Measurements from ENCODE around the gene MTRF1.
"Not testable (repeated sequence)": the region's sequence is repeated elsewhere in the genome, so short reads cannot be mapped to it uniquely, and the experiment has no call there.

MTRF1 gene

GRCh38 chr13:41222259-41222852 lies 41.0 kb downstream of the MTRF1 start:
- DNase-seq = peak; percentile 43

GRCh38 chr13:41220401-41220800 lies 43.0 kb downstream of the MTRF1 start:
- no peak for DNase-seq

GRCh38 chr13:41216160-41216559 lies 47.2 kb downstream of the MTRF1 start:
- DNase-seq = no peak

GRCh38 chr13:41213919-41214318 lies 49.5 kb downstream of the MTRF1 start:
- no peak for DNase-seq

GRCh38 chr13:41213316-41213715 lies 50.1 kb downstream of the MTRF1 start:
- no peak for DNase-seq

GRCh38 chr13:41212881-41213280 lies 50.5 kb downstream of the MTRF1 start:
- DNase-seq = no peak

GRCh38 chr13:41211062-41211461 lies 52.3 kb downstream of the MTRF1 start:
- DNase-seq = no peak

- DNase-seq = no peak
Measured at GRCh38 chr13:41206467-41206866, 56.9 kb downstream of the MTRF1 start.

- no peak for DNase-seq
Measured at GRCh38 chr13:41203810-41204209, 59.6 kb downstream of the MTRF1 start.

GRCh38 chr13:41200126-41200525 lies 63.2 kb downstream of the MTRF1 start:
- DNase-seq = no peak

- no peak for DNase-seq
Measured at GRCh38 chr13:41199526-41199925, 63.9 kb downstream of the MTRF1 start.

- no peak for DNase-seq
Measured at GRCh38 chr13:41199079-41199478, 64.3 kb downstream of the MTRF1 start.

GRCh38 chr13:41196620-41197019 lies 66.8 kb downstream of the MTRF1 start:
- DNase-seq = no peak

GRCh38 chr13:41196011-41196410 lies 67.4 kb downstream of the MTRF1 start:
- no peak for DNase-seq

GRCh38 chr13:41193919-41194824 lies 69.2 kb downstream of the MTRF1 start, which contains the start of gene KBTBD7:
KBTBD7 (minus strand) TSS chr13:41194569; CDS start chr13:41194257, 312 bp downstream.
- DNase-seq = peak; percentile 90

GRCh38 chr13:41193469-41193868 lies 69.9 kb downstream of the MTRF1 start:
- no peak for DNase-seq

GRCh38 chr13:41188584-41188983 lies 74.8 kb downstream of the MTRF1 start:
- DNase-seq = no peak

- DNase-seq = no peak
Measured at GRCh38 chr13:41186481-41186880, 76.9 kb downstream of the MTRF1 start.

GRCh38 chr13:41182231-41182630 lies 81.1 kb downstream of the MTRF1 start:
- no peak for DNase-seq

GRCh38 chr13:41179593-41180250 lies 83.7 kb downstream of the MTRF1 start:
- no peak for DNase-seq

- no peak for DNase-seq
Measured at GRCh38 chr13:41178040-41178439, 85.3 kb downstream of the MTRF1 start.

GRCh38 chr13:41177616-41178015 lies 85.8 kb downstream of the MTRF1 start:
- DNase-seq = no peak

GRCh38 chr13:41175576-41175975 lies 87.8 kb downstream of the MTRF1 start:
- DNase-seq = not testable (repeated sequence)

Measured in activated T-cell treated with anti-CD3 and anti-CD28 coated beads for 4 hours (primary cell).